Thoracic aorta (tissue), 2 donors: Measurements from ENCODE around the gene LARGE2. TPM values are rescaled to one million over a fixed set of nuclear protein-coding genes. Genes with fewer than 3 reads are reported as not detected.

Experiments used
- ATAC-seq: fragments of 150-250 bp; one replicate; pipeline ENCODE4 v1.8.0; 2017; ENCODE audit warnings: low read depth; ENCODE audit not compliant: insufficient number of reproducible peaks, low FRiP score
- DNase-seq: peaks from one replicate; pipeline ENCODE4 v3.0.0-alpha.2; 2020; ENCODE audit warnings: low spot score
- H3K27ac ChIP-seq, 2 donors: fragments of 200-600 bp; sonication (generic); 1 replicate in 1 of 2; 2 replicates in 1 of 2; pipeline ENCODE4 v1.5.1; 2016; ENCODE audit warnings: mild to moderate bottlenecking in 2 of 2, moderate library complexity in 2 of 2
- H3K27me3 ChIP-seq: fragments of 200-600 bp; sonication (generic); replicated peaks from 2 replicates; pipeline ENCODE4 v1.6.0; 2016; ENCODE audit warnings: mild to moderate bottlenecking; ENCODE audit not compliant: insufficient read depth
- H3K36me3 ChIP-seq: fragments of 200-600 bp; sonication (generic); one replicate; pipeline ENCODE4 v1.5.1; 2016
- H3K4me1 ChIP-seq, 2 donors: fragments of 200-600 bp; sonication (generic); 1 replicate in 1 of 2; 2 replicates in 1 of 2; pipeline versions ENCODE4 v1.5.1 to v1.6.0; 2016; ENCODE audit warnings: low read depth in 2 of 2, mild to moderate bottlenecking in 1 of 2; ENCODE audit not compliant: control insufficient read depth in 1 of 2
- H3K4me3 ChIP-seq: fragments of 200-600 bp; sonication (generic); 2 replicates; pipeline ENCODE4 v1.5.1; 2016; ENCODE audit warnings: mild to moderate bottlenecking
- H3K9me3 ChIP-seq: fragments of 200-600 bp; sonication (generic); 2 replicates; pipeline ENCODE4 v1.5.1; 2016
- CTCF ChIP-seq: fragments of 200-600 bp; sonication (generic); IDR thresholded peaks from one replicate; pipeline ENCODE4 v1.5.1; 2019; ENCODE audit warnings: antibody characterized with exemption
- total RNA-seq, 2 donors: library from RNA; depleted of rRNA; stranded (reverse); fragments of >200 nt; gene quantifications; one replicate each; pipeline versions ENCODE4 v1.1.0 to v1.2.3, GENCODE V29; 2016

The LARGE2 gene
- total RNA-seq, 2 donors from 2014 or later, result 3.1 TPM; not detected in 1

- no peak for DNase-seq
- Histone ChIP-seq H3K4me1 (peaks cover 3 to 4% of the 10 kb centered on the region in 2 donors), H3K27me3 (no peaks in the 10 kb centered on the region), H3K27ac (no peak overlapping the region), H3K36me3 (peaks cover 35% of the 10 kb centered on the region), H3K4me3 (no peak overlapping the region), H3K9me3 (no peaks in the 10 kb centered on the region)
- TF ChIP-seq CTCF, result no peak
- ATAC-seq, result no peak
These were observed 25.9 kb downstream of the LARGE2 start for GRCh38 chr11:45948356-45948755.

- Histone ChIP-seq H3K4me3 (no peak overlapping the region), H3K36me3 (peaks cover 32% of the 10 kb centered on the region), H3K27ac (no peak overlapping the region), H3K4me1 (peaks cover 3 to 4% of the 10 kb centered on the region in 2 donors), H3K9me3 (no peaks in the 10 kb centered on the region), H3K27me3 (no peaks in the 10 kb centered on the region)
- no peak for ATAC-seq
- no peak for TF ChIP-seq CTCF
- DNase-seq, result no peak
These were observed 27.5 kb downstream of the LARGE2 start for GRCh38 chr11:45949992-45950407.

GRCh38 chr11:45959851-45960250 is 37.4 kb downstream of the LARGE2 start:
- no peak for ATAC-seq
- Histone ChIP-seq H3K27me3 (no peaks in the 10 kb centered on the region), H3K4me1 (peaks cover 0 to 2% of the 10 kb centered on the region in 2 donors), H3K9me3 (no peaks in the 10 kb centered on the region), H3K4me3 (no peak overlapping the region), H3K27ac (no peak overlapping the region), H3K36me3 (peaks cover 4% of the 10 kb centered on the region)
- no peak for TF ChIP-seq CTCF
- no peak for DNase-seq

GRCh38 chr11:45960387-45961095 is 38.1 kb downstream of the LARGE2 start:
- no peak for TF ChIP-seq CTCF
- Histone ChIP-seq H3K27me3 (no peaks in the 10 kb centered on the region), H3K4me1 (peaks cover 0 to 6% of the 10 kb centered on the region in 2 donors), H3K4me3 (no peak overlapping the region), H3K9me3 (no peaks in the 10 kb centered on the region), H3K36me3 (peaks cover 4% of the 10 kb centered on the region), H3K27ac (no peak overlapping the region)
- ATAC-seq (no peak), DNase-seq (no peak)

GRCh38 chr11:45961751-45962240 is 39.3 kb downstream of the LARGE2 start:
- H3K9me3 ChIP-seq, result no peaks in the 10 kb centered on the region
- no peak overlapping the region for H3K27ac ChIP-seq
- peaks cover 0 to 6% of the 10 kb centered on the region in 2 donors for H3K4me1 ChIP-seq
- ATAC-seq (no peak), DNase-seq (no peak)
- H3K27me3 ChIP-seq, result no peaks in the 10 kb centered on the region
- peaks cover 5% of the 10 kb centered on the region for H3K36me3 ChIP-seq
- TF ChIP-seq CTCF, result no peak
- no peak overlapping the region for H3K4me3 ChIP-seq
